ENCODE results near the gene GRAMD2A.

Gene GRAMD2A

GRCh38 chr15:72133211-72133610 is 64.4 kb downstream of the GRAMD2A start:
- no peak for DNase-seq (ENCODE audit: low read depth)

DNA sequence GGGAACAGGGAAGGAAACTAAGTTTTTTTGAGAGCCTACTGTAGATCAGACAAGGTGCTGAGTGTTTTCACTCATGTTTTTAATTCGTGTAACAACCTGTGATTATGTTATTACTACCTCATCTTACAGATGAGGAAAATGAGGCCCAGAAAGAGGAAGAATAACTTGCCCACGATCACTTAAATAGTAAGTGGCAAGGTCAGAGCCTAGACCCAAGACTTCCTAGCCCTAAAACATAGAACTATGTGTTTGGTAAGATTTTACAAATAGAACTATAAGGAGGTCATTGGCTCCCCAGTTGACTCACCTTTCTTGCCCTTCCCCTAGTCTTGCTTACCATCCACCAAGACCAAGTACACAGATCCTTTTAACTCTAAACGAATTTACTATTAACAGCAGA is 65.7 kb downstream of the GRAMD2A start:
- no peak for DNase-seq (ENCODE audit: low read depth)

GRCh38 chr15:72130272-72130671 is 67.3 kb downstream of the GRAMD2A start:
- DNase-seq (ENCODE audit: low read depth) = no peak

GRCh38 chr15:72128359-72128758 is 69.2 kb downstream of the GRAMD2A start:
- no peak for DNase-seq (ENCODE audit: low read depth)

GRCh38 chr15:72127724-72128322 is 69.8 kb downstream of the GRAMD2A start:
- no peak for DNase-seq (ENCODE audit: low read depth)

DNA sequence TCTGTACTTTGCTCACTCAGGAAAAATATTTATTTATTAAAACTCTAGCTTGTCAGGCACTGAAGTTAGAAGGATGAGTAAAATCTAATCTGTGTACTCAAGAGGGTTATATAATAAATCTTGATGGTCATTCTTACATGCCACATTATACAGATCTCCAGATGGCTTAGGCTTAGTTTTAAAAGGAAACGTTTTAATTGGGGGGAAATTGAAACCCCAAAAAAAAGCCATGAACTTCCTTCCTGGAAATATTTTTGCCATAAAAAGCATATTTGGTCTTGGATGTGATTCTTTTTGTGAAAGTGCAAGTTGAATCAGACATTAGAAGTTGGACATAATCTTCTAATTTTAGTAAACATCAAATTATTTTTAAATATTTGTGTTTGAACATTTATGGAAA is 73.4 kb downstream of the GRAMD2A start:
- no peak for DNase-seq (ENCODE audit: low read depth)

GRCh38 chr15:72118017-72118978 is 79.3 kb downstream of the GRAMD2A start, which contains the start of the genes MYO9A and SENP8:
Gene MYO9A (minus strand): TSS chr15:72118150. CDS start chr15:72046563, 71,587 bp downstream.
Gene SENP8 (plus strand): TSS chr15:72118403. CDS start chr15:72139624, 21,221 bp downstream.
- peak; percentile 98 for DNase-seq (ENCODE audit: low read depth)

- peak; percentile 84 for DNase-seq (ENCODE audit: low read depth)
These were observed 80.0 kb downstream of the GRAMD2A start for GRCh38 chr15:72117486-72118016.

DNA sequence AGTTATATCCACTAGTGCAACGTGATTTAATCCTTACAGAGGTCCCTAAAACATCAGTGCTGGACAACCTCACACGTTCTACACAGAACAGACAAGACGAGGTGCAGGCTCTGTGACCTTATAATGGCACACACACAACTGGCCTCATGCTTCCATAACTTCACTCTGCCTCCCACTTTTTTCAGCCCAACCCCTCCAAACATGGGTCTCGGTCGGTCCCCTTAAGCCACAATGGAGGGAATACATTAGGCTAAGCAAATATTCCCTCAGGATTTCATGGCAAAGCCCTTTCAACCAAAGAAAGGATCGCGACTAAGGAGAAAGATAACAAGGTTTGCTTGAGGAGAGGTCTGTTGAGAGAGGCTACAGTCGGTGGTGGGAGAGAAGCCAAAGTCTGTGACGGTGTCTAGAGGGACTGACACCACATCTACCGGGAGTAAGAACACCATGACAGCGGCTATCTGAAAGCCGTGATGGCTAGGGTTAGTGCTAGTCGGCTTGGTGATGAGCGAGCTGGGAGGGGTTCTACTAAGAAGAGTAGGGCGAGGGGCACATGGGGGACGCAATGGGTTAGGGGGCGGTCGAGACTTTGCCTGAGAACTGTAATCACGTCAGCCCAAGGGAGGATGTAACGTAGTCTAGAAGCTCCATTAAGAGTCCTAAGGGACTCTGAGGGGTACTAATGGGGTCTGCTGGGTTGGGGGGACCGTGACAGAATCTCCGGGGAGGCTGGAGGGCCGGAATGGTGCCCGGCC is 80.7 kb downstream of the GRAMD2A start:
- DNase-seq (ENCODE audit: low read depth) = peak; percentile 5

DNA sequence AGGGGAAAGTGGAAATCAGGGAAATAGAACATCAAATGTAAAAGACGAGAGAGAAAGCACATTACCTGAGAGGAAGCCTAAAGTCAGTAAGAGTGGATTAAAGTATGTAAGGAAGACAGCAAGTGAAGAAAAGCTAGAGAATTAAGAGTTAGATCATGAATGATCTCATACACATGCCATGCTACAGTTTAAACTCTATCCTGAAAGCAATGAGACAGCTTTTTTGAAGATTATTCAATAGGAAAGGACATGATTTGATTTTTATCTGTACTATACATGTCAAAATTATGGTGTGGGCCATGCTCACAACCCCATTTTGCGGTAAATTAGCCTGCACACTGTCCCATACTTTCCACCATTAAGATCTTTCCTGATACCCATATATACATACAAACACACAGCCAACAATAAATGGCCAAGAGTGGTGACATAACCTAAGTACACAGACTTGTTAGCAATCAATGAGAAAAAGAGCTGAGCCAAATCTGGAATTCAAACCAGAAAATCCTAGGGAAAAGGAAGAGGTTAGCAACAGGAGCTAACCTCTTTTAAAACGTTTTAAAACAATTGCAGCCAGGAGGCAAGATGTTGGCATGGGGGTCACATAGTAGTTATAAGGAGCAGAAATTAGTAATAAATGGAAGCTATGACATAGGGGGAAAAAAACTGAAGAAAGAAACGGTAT is 84.1 kb downstream of the GRAMD2A start:
- no peak for DNase-seq (ENCODE audit: low read depth)

DNA sequence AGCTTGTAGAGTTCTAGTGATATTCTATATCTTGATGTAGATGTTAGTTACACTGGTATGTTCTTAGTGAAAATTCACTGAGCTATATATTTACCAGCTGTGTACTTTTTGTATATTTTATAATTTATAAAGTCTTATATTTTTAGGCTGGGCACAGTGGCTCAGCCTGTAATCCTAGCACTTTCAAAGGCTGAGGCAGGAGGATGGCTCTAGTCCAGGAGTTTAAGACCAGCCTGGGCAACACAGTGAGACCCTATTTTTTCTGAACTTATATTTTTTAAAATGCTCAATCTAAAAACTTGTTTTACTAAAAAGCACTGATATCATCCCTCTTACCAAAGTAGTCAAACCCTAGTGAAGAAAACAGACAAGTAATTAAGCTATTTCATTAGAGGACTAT is 84.8 kb downstream of the GRAMD2A start:
- DNase-seq (ENCODE audit: low read depth) = no peak

- no peak for DNase-seq (ENCODE audit: low read depth)
These were observed 85.5 kb downstream of the GRAMD2A start for GRCh38 chr15:72112116-72112515.

- DNase-seq (ENCODE audit: low read depth) = no peak
These were observed 87.2 kb downstream of the GRAMD2A start for GRCh38 chr15:72110355-72110754.
